GM12878 (cell line): ENCODE data around the gene ADAM11. TPM values are rescaled to one million over a fixed set of nuclear protein-coding genes. Genes with fewer than 3 reads are reported as not detected.

Experiments used
- ATAC-seq: fragments of 200-7000 bp; cut with Tn5 transposase; 3 replicates; pipeline ENCODE4 v1.9.1; 2020; ENCODE audit warnings: mild to moderate bottlenecking, moderate library complexity
- BruUV-seq: library from RNA; stranded (reverse); fragments of 400-500 nt; replicated peaks from 2 replicates; lab custom pipeline; 2021; lab: Mats Ljungman, UMichigan
- CTCF ChIA-PET: fragments of 300-600 bp; sonication (Branson Sonifier 250); formaldehyde crosslinking; extraction: SDS; loops from one replicate; lab custom pipeline; 2021; ENCODE audit warnings: inconsistent platforms; lab: Yijun Ruan, JAX
- POLR2A ChIA-PET: fragments of 350-600 bp; formaldehyde crosslinking; extraction: SDS; loops from one replicate; lab custom pipeline; 2021; ENCODE audit warnings: inconsistent platforms; lab: Charles Lee
- RAD21 ChIA-PET: fragments of 300-600 bp; sonication (Branson Sonifier 250); formaldehyde crosslinking; loops from one replicate; lab custom pipeline; 2023; ENCODE audit warnings: antibody characterized with exemption; ENCODE audit not compliant: unreplicated experiment; lab: Charles Lee
- SMC1A ChIA-PET: fragments of 300-600 bp; sonication (Branson Sonifier 250); formaldehyde crosslinking; loops from one replicate; lab custom pipeline; 2023; ENCODE audit not compliant: unreplicated experiment, uncharacterized antibody; lab: Charles Lee
- DNase-seq: peaks from one replicate; pipeline ENCODE4 v3.0.0-alpha.2; 2011; ENCODE audit warnings: low read depth, low spot score
- FAIRE-seq: peaks from 3 replicates; lab custom pipeline; 2011; peaks lifted over from hg19 to GRCh38; lab: Jason Lieb, UNC
- H2AFZ ChIP-seq: 2 replicates; pipeline ENCODE4 v1.6.0; 2011; ENCODE audit warnings: low read depth, low read length, control low read depth; ENCODE audit not compliant: control insufficient read depth
- H3K27ac ChIP-seq: 2 replicates; pipeline ENCODE4 v1.5.1; 2011; ENCODE audit warnings: control low read depth; ENCODE audit not compliant: control insufficient read depth, insufficient read depth
- H3K27me3 ChIP-seq, 2 experiments: replicated peaks in 1 of 2; 2 replicates each; pipeline versions ENCODE4 v1.6.0 to v1.6.1; 2011; ENCODE audit warnings: low read length in 1 of 2; ENCODE audit not compliant: control insufficient read depth in 2 of 2, insufficient read depth in 2 of 2
- H3K36me3 ChIP-seq, 2 experiments: 2 replicates each; pipeline ENCODE4 v1.5.1; 2011; ENCODE audit warnings: low read length in 1 of 2; ENCODE audit not compliant: control insufficient read depth in 2 of 2, insufficient read depth in 2 of 2
- H3K4me1 ChIP-seq: 2 replicates; pipeline ENCODE4 v1.6.1; 2011; ENCODE audit warnings: mild to moderate bottlenecking, low read length, moderate library complexity, mixed read lengths; ENCODE audit not compliant: control insufficient read depth, insufficient read depth
- H3K4me2 ChIP-seq: 2 replicates; pipeline ENCODE4 v1.6.0; 2011; ENCODE audit warnings: control low read depth; ENCODE audit not compliant: control insufficient read depth, insufficient read depth
- H3K4me3 ChIP-seq: fragments of 200-600 bp; sonication (generic); 2 replicates; pipeline ENCODE4 v1.5.1; 2016
- H3K79me2 ChIP-seq: 2 replicates; pipeline ENCODE4 v1.6.0; 2011; ENCODE audit warnings: low read length; ENCODE audit not compliant: control insufficient read depth, insufficient read depth
- H3K9ac ChIP-seq: 2 replicates; pipeline ENCODE4 v1.8.0; 2011; ENCODE audit warnings: low read length, control low read depth, mixed read lengths; ENCODE audit not compliant: control insufficient read depth, insufficient read depth
- H3K9me3 ChIP-seq: replicated peaks from 3 replicates; pipeline ENCODE4 v1.5.1; 2011; ENCODE audit warnings: mild to moderate bottlenecking, low read length; ENCODE audit not compliant: control insufficient read depth, insufficient read depth
- H4K20me1 ChIP-seq: 2 replicates; pipeline ENCODE4 v1.6.0; 2011; ENCODE audit not compliant: control insufficient read depth, insufficient read depth
- CHD1 ChIP-seq: IDR thresholded peaks from 2 replicates; pipeline ENCODE4 v1.6.1; 2012; ENCODE audit warnings: low read depth, low read length, improper control_type of control experiment
- E2F8 ChIP-seq: fragments of 450-650 bp; IDR thresholded peaks from 2 replicates; pipeline ENCODE4 v1.6.1; 2018; ENCODE audit warnings: mild to moderate bottlenecking, low read depth, moderate library complexity; ENCODE audit not compliant: partially characterized antibody
- FOXK2 ChIP-seq: fragments of 450-650 bp; IDR thresholded peaks from 2 replicates; pipeline ENCODE4 v1.6.1; 2017; ENCODE audit warnings: mild to moderate bottlenecking, moderate library complexity
- HCFC1 ChIP-seq: fragments of 150-350 bp; IDR thresholded peaks from 2 replicates; pipeline ENCODE4 v1.6.1; 2014; ENCODE audit warnings: low read length
- HDGF ChIP-seq: fragments of 450-650 bp; IDR thresholded peaks from 2 replicates; pipeline ENCODE4 v1.6.1; 2016; ENCODE audit warnings: antibody characterized with exemption
- KLF5 ChIP-seq: fragments of 450-650 bp; IDR thresholded peaks from 2 replicates; pipeline ENCODE4 v1.6.1; 2014; ENCODE audit warnings: mild to moderate bottlenecking; ENCODE audit not compliant: partially characterized antibody
- NKRF ChIP-seq: fragments of 450-650 bp; conservative IDR thresholded peaks from 2 replicates; pipeline ENCODE4 v1.6.1; 2017; ENCODE audit warnings: mild to moderate bottlenecking, moderate library complexity
- PKNOX1 ChIP-seq: fragments of 450-650 bp; IDR thresholded peaks from 2 replicates; pipeline ENCODE4 v1.6.1; 2016; ENCODE audit warnings: mild to moderate bottlenecking
- SREBF2 ChIP-seq: IDR thresholded peaks from 2 replicates; pipeline ENCODE4 v1.6.1; 2012; ENCODE audit warnings: mild to moderate bottlenecking, low read length
- TBL1XR1 ChIP-seq: IDR thresholded peaks from 2 replicates; pipeline ENCODE4 v1.6.1; 2012; ENCODE audit warnings: low read depth, low read length, improper control_type of control experiment
- WGBS: methylation state at CpG from one replicate; pipeline ENCODE4 v1.1.6; 2016; ENCODE audit warnings: low lambda C conversion rate; ENCODE audit not compliant: insufficient replicate concordance, insufficient coverage; ENCODE audit errors: missing lambda C conversion rate; 5-methylcytosine and 5-hydroxymethylcytosine counted together
- in situ Hi-C: fragments of 300-500 bp; cut with MboI; formaldehyde crosslinking; loops from 9 replicates; pipeline ENCODE4 v1.14.3; 2018; ENCODE audit warnings: mixed read lengths
- intact Hi-C: fragments of 100-400 bp; cut with micrococcal nuclease; formaldehyde crosslinking; loops from one replicate; pipeline ENCODE4 v1.14.2; 2022; ENCODE audit not compliant: unreplicated experiment
- polyA plus RNA-seq, 11 experiments: library from polyadenylated mRNA; depleted of rRNA in 4 of 11; unstranded in 6 of 11; stranded (reverse) in 5 of 11; fragments of >200 nt; fragmentation: Nextera tagmentation in 4 of 11; fragmentation: Illumina TruSeq in 1 of 11; extraction: Ambion mirVana in 4 of 11; extraction: Trizol in 1 of 11; gene quantifications; 1 replicate in 1 of 11; 2 replicates in 10 of 11; pipeline versions ENCODE4 v1.2.1 to v1.2.3, GENCODE V29; 2011 to 2016; ENCODE audit warnings: inconsistent platforms in 2 of 11, missing spikeins in 2 of 11, low read depth in 1 of 11
- total RNA-seq, 4 experiments: library from RNA; depleted of rRNA in 3 of 4; stranded (reverse); fragments of >200 nt in 3 of 4; fragmentation: Illumina TruSeq in 1 of 4; extraction: Trizol in 1 of 4; gene quantifications; 2 replicates each; pipeline versions ENCODE4 v1.2.1 to v1.2.3, GENCODE V29; 2013 to 2021
- TF ChIP-seq, protein P1 (sequence below): IDR thresholded peaks from 2 replicates; pipeline ENCODE4 v1.6.1; 2011; ENCODE audit warnings: borderline replicate concordance, low read depth, mild to moderate bottlenecking, moderate library complexity, mixed read lengths, low read length; ENCODE audit not compliant: insufficient read depth; ENCODE audit errors: extremely low read length
- TF ChIP-seq, protein P2 (sequence below): fragments of 450-650 bp; IDR thresholded peaks from 2 replicates; pipeline ENCODE4 v1.6.1; 2017; ENCODE audit warnings: borderline replicate concordance

The ADAM11 gene
- total and polyA plus RNA-seq, 10 of the 15 experiments (the other 5 are each of a cell fraction or from before 2014, with no cell fraction given) = 0.03 to 0.37 (median 0.06) TPM; not detected in 3

GRCh38 chr17:44831371-44831770 lies 72.6 kb downstream of the ADAM11 start:
- Histone ChIP-seq H2AFZ (no peak overlapping the region), H3K36me3 (no peaks in the 10 kb centered on the region), H3K9ac (no peak overlapping the region), H3K79me2 (no peaks in the 10 kb centered on the region), H3K4me2 (no peak overlapping the region), H3K9me3 (no peaks in the 10 kb centered on the region), H3K4me1 (no peaks in the 10 kb centered on the region), H4K20me1 (no peaks in the 10 kb centered on the region), H3K27ac (no peak overlapping the region), H3K27me3 (peaks cover 0 to 7% of the 10 kb centered on the region in 2 experiments; a peak in 3 of 4 replicates), H3K4me3 (no peak overlapping the region)
- ChIA-PET POLR2A (no interaction called here), RAD21 (no interaction called here), CTCF (interaction anchor here (0.6 to 1.9 kb wide), 8 partner anchors 28 to 300 kb away, joined by 3 to 8 read pairs (median 3); no protein-coding TSS in a partner anchor), SMC1A (no interaction called here)
- DNase-seq = no peak
- in situ Hi-C loops (no loop called here), intact Hi-C loops (no loop called here)
- no TSS peak for BruUV-seq
- no peak for FAIRE-seq
- TF ChIP-seq HCFC1 (no peak), TBL1XR1 (no peak), E2F8 (no peak), CHD1 (no peak), NKRF (no peak), HDGF (no peak), SREBF2 (no peak), PKNOX1 (no peak), FOXK2 (no peak), KLF5 (no peak)
- TF ChIP-seq, protein P1, sequence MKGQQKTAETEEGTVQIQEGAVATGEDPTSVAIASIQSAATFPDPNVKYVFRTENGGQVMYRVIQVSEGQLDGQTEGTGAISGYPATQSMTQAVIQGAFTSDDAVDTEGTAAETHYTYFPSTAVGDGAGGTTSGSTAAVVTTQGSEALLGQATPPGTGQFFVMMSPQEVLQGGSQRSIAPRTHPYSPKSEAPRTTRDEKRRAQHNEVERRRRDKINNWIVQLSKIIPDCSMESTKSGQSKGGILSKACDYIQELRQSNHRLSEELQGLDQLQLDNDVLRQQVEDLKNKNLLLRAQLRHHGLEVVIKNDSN = no peak
- TF ChIP-seq, protein P2, sequence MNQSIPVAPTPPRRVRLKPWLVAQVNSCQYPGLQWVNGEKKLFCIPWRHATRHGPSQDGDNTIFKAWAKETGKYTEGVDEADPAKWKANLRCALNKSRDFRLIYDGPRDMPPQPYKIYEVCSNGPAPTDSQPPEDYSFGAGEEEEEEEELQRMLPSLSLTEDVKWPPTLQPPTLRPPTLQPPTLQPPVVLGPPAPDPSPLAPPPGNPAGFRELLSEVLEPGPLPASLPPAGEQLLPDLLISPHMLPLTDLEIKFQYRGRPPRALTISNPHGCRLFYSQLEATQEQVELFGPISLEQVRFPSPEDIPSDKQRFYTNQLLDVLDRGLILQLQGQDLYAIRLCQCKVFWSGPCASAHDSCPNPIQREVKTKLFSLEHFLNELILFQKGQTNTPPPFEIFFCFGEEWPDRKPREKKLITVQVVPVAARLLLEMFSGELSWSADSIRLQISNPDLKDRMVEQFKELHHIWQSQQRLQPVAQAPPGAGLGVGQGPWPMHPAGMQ = no peak
- WGBS = 66% methylated on average over 12 of the region's 12 CpGs
- ATAC-seq = no peak
